Measurements from ENCODE around the gene HOXD8.

GRCh38 chr2:176161825-176162626 lies 32.5 kb downstream of the HOXD8 start:
- TF ChIP-seq CTCF (IDR thresholded peaks at IDR 0.05) = no peak
- no peak for TF ChIP-seq EP300 (IDR thresholded peaks at IDR 0.05; ENCODE audit: low read depth)
- no peak for TF ChIP-seq POLR2A (IDR thresholded peaks at IDR 0.05)
